Hepatocyte (in vitro differentiated cells): ENCODE data around the gene STRA8.

Source experiments
- CTCF ChIP-seq: fragments of 200-600 bp; sonication (generic); IDR thresholded peaks from 2 replicates; pipeline ENCODE4 v1.5.1; 2016; ENCODE audit warnings: antibody characterized with exemption, mild to moderate bottlenecking; ENCODE audit not compliant: poor library complexity
- EZH2 ChIP-seq: fragments of 200-600 bp; sonication (generic); IDR thresholded peaks from 2 replicates; pipeline ENCODE4 v1.6.1; 2016; ENCODE audit warnings: antibody characterized with exemption, mild to moderate bottlenecking, borderline replicate concordance

DNA sequence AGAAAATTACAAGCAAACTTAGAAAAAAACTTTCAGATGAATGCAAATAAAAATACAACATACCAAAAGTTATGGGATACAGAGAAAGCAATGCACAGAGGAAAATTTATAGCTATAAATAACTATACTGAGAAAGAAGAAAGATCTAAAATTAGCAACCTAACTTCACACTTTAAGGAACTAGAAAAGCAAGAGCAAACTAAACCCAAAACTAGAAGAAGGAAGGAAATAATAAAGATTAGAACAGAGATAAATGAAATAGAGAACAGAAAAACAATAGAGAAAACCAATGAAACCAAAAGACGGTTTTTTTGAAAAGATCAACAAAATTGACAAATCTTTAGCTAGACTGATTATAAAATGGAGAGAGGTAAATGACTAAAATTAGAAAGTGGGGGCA lies 9.6 kb upstream of the STRA8 start:
- TF ChIP-seq CTCF (no peak), EZH2 (no peak)
